GM12878 (cell line): ENCODE measurements around the gene FSHR. TPM values are rescaled to one million over a fixed set of nuclear protein-coding genes. Genes with fewer than 3 reads are reported as not detected.

Source experiments
- ATAC-seq: fragments of 200-7000 bp; cut with Tn5 transposase; 3 replicates; pipeline ENCODE4 v1.9.1; 2020; ENCODE audit warnings: mild to moderate bottlenecking, moderate library complexity
- BruUV-seq: library from RNA; stranded (reverse); fragments of 400-500 nt; replicated peaks from 2 replicates; lab custom pipeline; 2021; lab: Mats Ljungman, UMichigan
- CTCF ChIA-PET: fragments of 300-600 bp; sonication (Branson Sonifier 250); formaldehyde crosslinking; extraction: SDS; loops from one replicate; lab custom pipeline; 2021; ENCODE audit warnings: inconsistent platforms; lab: Yijun Ruan, JAX
- POLR2A ChIA-PET: fragments of 350-600 bp; formaldehyde crosslinking; extraction: SDS; loops from one replicate; lab custom pipeline; 2021; ENCODE audit warnings: inconsistent platforms; lab: Charles Lee
- RAD21 ChIA-PET: fragments of 300-600 bp; sonication (Branson Sonifier 250); formaldehyde crosslinking; loops from one replicate; lab custom pipeline; 2023; ENCODE audit warnings: antibody characterized with exemption; ENCODE audit not compliant: unreplicated experiment; lab: Charles Lee
- SMC1A ChIA-PET: fragments of 300-600 bp; sonication (Branson Sonifier 250); formaldehyde crosslinking; loops from one replicate; lab custom pipeline; 2023; ENCODE audit not compliant: unreplicated experiment, uncharacterized antibody; lab: Charles Lee
- DNase-seq: peaks from one replicate; pipeline ENCODE4 v3.0.0-alpha.2; 2011; ENCODE audit warnings: low read depth, low spot score
- FAIRE-seq: peaks from 3 replicates; lab custom pipeline; 2011; peaks lifted over from hg19 to GRCh38; lab: Jason Lieb, UNC
- H2AFZ ChIP-seq: 2 replicates; pipeline ENCODE4 v1.6.0; 2011; ENCODE audit warnings: low read depth, low read length, control low read depth; ENCODE audit not compliant: control insufficient read depth
- H3K27ac ChIP-seq: 2 replicates; pipeline ENCODE4 v1.5.1; 2011; ENCODE audit warnings: control low read depth; ENCODE audit not compliant: control insufficient read depth, insufficient read depth
- H3K27me3 ChIP-seq, 2 experiments: replicated peaks in 1 of 2; 2 replicates each; pipeline versions ENCODE4 v1.6.0 to v1.6.1; 2011; ENCODE audit warnings: low read length in 1 of 2; ENCODE audit not compliant: control insufficient read depth in 2 of 2, insufficient read depth in 2 of 2
- H3K36me3 ChIP-seq, 2 experiments: 2 replicates each; pipeline ENCODE4 v1.5.1; 2011; ENCODE audit warnings: low read length in 1 of 2; ENCODE audit not compliant: control insufficient read depth in 2 of 2, insufficient read depth in 2 of 2
- H3K4me1 ChIP-seq: 2 replicates; pipeline ENCODE4 v1.6.1; 2011; ENCODE audit warnings: mild to moderate bottlenecking, low read length, moderate library complexity, mixed read lengths; ENCODE audit not compliant: control insufficient read depth, insufficient read depth
- H3K4me2 ChIP-seq: 2 replicates; pipeline ENCODE4 v1.6.0; 2011; ENCODE audit warnings: control low read depth; ENCODE audit not compliant: control insufficient read depth, insufficient read depth
- H3K4me3 ChIP-seq: fragments of 200-600 bp; sonication (generic); 2 replicates; pipeline ENCODE4 v1.5.1; 2016
- H3K79me2 ChIP-seq: 2 replicates; pipeline ENCODE4 v1.6.0; 2011; ENCODE audit warnings: low read length; ENCODE audit not compliant: control insufficient read depth, insufficient read depth
- H3K9ac ChIP-seq: 2 replicates; pipeline ENCODE4 v1.8.0; 2011; ENCODE audit warnings: low read length, control low read depth, mixed read lengths; ENCODE audit not compliant: control insufficient read depth, insufficient read depth
- H3K9me3 ChIP-seq: replicated peaks from 3 replicates; pipeline ENCODE4 v1.5.1; 2011; ENCODE audit warnings: mild to moderate bottlenecking, low read length; ENCODE audit not compliant: control insufficient read depth, insufficient read depth
- H4K20me1 ChIP-seq: 2 replicates; pipeline ENCODE4 v1.6.0; 2011; ENCODE audit not compliant: control insufficient read depth, insufficient read depth
- ATF7 ChIP-seq: fragments of 450-650 bp; IDR thresholded peaks from 2 replicates; pipeline ENCODE4 v1.6.1; 2016; ENCODE audit warnings: low read depth, mild to moderate bottlenecking
- BHLHE40 ChIP-seq, 2 experiments: fragments of 450-650 bp in 1 of 2; IDR thresholded peaks; 2 replicates each; pipeline ENCODE4 v1.6.1; 2011 to 2017; ENCODE audit warnings: low read depth in 2 of 2, borderline replicate concordance in 1 of 2, improper control_type of control experiment in 1 of 2, low read length in 1 of 2, mild to moderate bottlenecking in 1 of 2
- HDGF ChIP-seq: fragments of 450-650 bp; IDR thresholded peaks from 2 replicates; pipeline ENCODE4 v1.6.1; 2016; ENCODE audit warnings: antibody characterized with exemption
- IKZF2 ChIP-seq, 2 experiments: fragments of 450-650 bp; IDR thresholded peaks; 2 replicates each; pipeline ENCODE4 v1.6.1; 2017; ENCODE audit warnings: mild to moderate bottlenecking in 2 of 2, moderate library complexity in 2 of 2
- IRF4 ChIP-seq: IDR thresholded peaks from 2 replicates; pipeline ENCODE4 v1.6.1; 2011; ENCODE audit warnings: low read depth, low read length
- JUND ChIP-seq: IDR thresholded peaks from 2 replicates; pipeline ENCODE4 v1.6.1; 2012; ENCODE audit warnings: low read depth, mild to moderate bottlenecking, low read length, improper control_type of control experiment, moderate library complexity
- KAT2A ChIP-seq: conservative IDR thresholded peaks from 2 replicates; pipeline ENCODE4 v1.6.1; 2011; ENCODE audit warnings: low read depth, low read length; ENCODE audit not compliant: control insufficient read depth
- MEF2B ChIP-seq: fragments of 450-650 bp; IDR thresholded peaks from 2 replicates; pipeline ENCODE4 v1.6.1; 2018; ENCODE audit warnings: mild to moderate bottlenecking, moderate library complexity; ENCODE audit not compliant: partially characterized antibody, poor library complexity, severe bottlenecking
- MTA3 ChIP-seq: IDR thresholded peaks from 2 replicates; pipeline ENCODE4 v1.6.1; 2012; ENCODE audit warnings: low read length, inconsistent platforms, borderline replicate concordance
- NFIC ChIP-seq: IDR thresholded peaks from 2 replicates; pipeline ENCODE4 v1.6.1; 2012; ENCODE audit warnings: low read depth, mild to moderate bottlenecking, inconsistent platforms, low read length, moderate library complexity
- NRF1 ChIP-seq: conservative IDR thresholded peaks from 2 replicates; pipeline ENCODE4 v1.6.1; 2011; ENCODE audit warnings: mild to moderate bottlenecking, low read depth, low read length, improper control_type of control experiment
- PML ChIP-seq: IDR thresholded peaks from 2 replicates; pipeline ENCODE4 v1.6.1; 2012; ENCODE audit warnings: low read length, inconsistent platforms
- POLR2A ChIP-seq: IDR thresholded peaks from 2 replicates; pipeline ENCODE4 v1.6.1; 2011; ENCODE audit warnings: low read depth, mild to moderate bottlenecking, low read length
- SREBF2 ChIP-seq: IDR thresholded peaks from 2 replicates; pipeline ENCODE4 v1.6.1; 2012; ENCODE audit warnings: mild to moderate bottlenecking, low read length
- STAT1 ChIP-seq: fragments of 450-650 bp; conservative IDR thresholded peaks from 2 replicates; pipeline ENCODE4 v1.6.1; 2014; ENCODE audit warnings: antibody characterized with exemption, mild to moderate bottlenecking
- STAT3 ChIP-seq: IDR thresholded peaks from 2 replicates; pipeline ENCODE4 v1.6.1; 2011; ENCODE audit warnings: low read depth, low read length, improper control_type of control experiment
- TCF12 ChIP-seq: IDR thresholded peaks from 2 replicates; pipeline ENCODE4 v1.6.1; 2011; ENCODE audit warnings: low read depth, mild to moderate bottlenecking, low read length
- ZNF622 ChIP-seq: fragments of 450-650 bp; IDR thresholded peaks from 2 replicates; pipeline ENCODE4 v1.6.1; 2017; ENCODE audit warnings: mild to moderate bottlenecking, inconsistent platforms
- ZSCAN29 ChIP-seq: fragments of 450-650 bp; IDR thresholded peaks from 2 replicates; pipeline ENCODE4 v1.6.1; 2017; ENCODE audit warnings: mild to moderate bottlenecking, moderate library complexity
- ZZZ3 ChIP-seq: IDR thresholded peaks from 2 replicates; pipeline ENCODE4 v1.6.1; 2011; ENCODE audit warnings: low read depth; ENCODE audit not compliant: control insufficient read depth, insufficient read length
- WGBS: methylation state at CpG from one replicate; pipeline ENCODE4 v1.1.6; 2016; ENCODE audit warnings: low lambda C conversion rate; ENCODE audit not compliant: insufficient replicate concordance, insufficient coverage; ENCODE audit errors: missing lambda C conversion rate; 5-methylcytosine and 5-hydroxymethylcytosine counted together
- in situ Hi-C: fragments of 300-500 bp; cut with MboI; formaldehyde crosslinking; loops from 9 replicates; pipeline ENCODE4 v1.14.3; 2018; ENCODE audit warnings: mixed read lengths
- intact Hi-C: fragments of 100-400 bp; cut with micrococcal nuclease; formaldehyde crosslinking; loops from one replicate; pipeline ENCODE4 v1.14.2; 2022; ENCODE audit not compliant: unreplicated experiment
- polyA plus RNA-seq, 11 experiments: library from polyadenylated mRNA; depleted of rRNA in 4 of 11; unstranded in 6 of 11; stranded (reverse) in 5 of 11; fragments of >200 nt; fragmentation: Nextera tagmentation in 4 of 11; fragmentation: Illumina TruSeq in 1 of 11; extraction: Ambion mirVana in 4 of 11; extraction: Trizol in 1 of 11; gene quantifications; 1 replicate in 1 of 11; 2 replicates in 10 of 11; pipeline versions ENCODE4 v1.2.1 to v1.2.3, GENCODE V29; 2011 to 2016; ENCODE audit warnings: inconsistent platforms in 2 of 11, missing spikeins in 2 of 11, low read depth in 1 of 11
- total RNA-seq, 4 experiments: library from RNA; depleted of rRNA in 3 of 4; stranded (reverse); fragments of >200 nt in 3 of 4; fragmentation: Illumina TruSeq in 1 of 4; extraction: Trizol in 1 of 4; gene quantifications; 2 replicates each; pipeline versions ENCODE4 v1.2.1 to v1.2.3, GENCODE V29; 2013 to 2021
- TF ChIP-seq, protein P1 (sequence below): fragments of 450-650 bp; IDR thresholded peaks from 2 replicates; pipeline ENCODE4 v1.6.1; 2016; ENCODE audit warnings: mild to moderate bottlenecking, moderate library complexity, borderline replicate concordance
- TF ChIP-seq, protein P2 (sequence below): fragments of 450-650 bp; IDR thresholded peaks from 2 replicates; pipeline ENCODE4 v1.6.1; 2016; ENCODE audit warnings: mild to moderate bottlenecking

The FSHR gene
- total and polyA plus RNA-seq, 10 of the 15 experiments (the other 5 are each of a cell fraction or from before 2014, with no cell fraction given) = not detected

DNA sequence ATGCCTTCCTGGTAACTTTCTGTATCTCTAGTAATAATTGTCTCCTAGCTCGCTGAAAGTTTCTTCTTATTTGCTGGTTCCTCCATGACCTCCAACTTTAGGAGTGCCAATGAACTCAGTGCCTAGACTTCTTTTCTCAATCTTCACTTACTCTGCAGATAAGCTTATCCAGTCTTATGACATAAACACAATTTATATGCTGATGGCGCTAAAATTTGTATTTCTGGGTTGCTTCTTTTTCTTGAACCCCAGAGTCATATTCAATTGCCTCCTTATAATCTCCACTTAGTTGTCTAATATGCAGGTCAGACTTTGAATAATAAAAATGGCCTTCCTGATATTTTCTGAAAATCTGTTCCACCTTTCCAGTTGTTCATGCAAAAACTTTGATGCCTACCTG, 182.5 kb downstream of the FSHR start (continued):
- TF ChIP-seq, protein P1, sequence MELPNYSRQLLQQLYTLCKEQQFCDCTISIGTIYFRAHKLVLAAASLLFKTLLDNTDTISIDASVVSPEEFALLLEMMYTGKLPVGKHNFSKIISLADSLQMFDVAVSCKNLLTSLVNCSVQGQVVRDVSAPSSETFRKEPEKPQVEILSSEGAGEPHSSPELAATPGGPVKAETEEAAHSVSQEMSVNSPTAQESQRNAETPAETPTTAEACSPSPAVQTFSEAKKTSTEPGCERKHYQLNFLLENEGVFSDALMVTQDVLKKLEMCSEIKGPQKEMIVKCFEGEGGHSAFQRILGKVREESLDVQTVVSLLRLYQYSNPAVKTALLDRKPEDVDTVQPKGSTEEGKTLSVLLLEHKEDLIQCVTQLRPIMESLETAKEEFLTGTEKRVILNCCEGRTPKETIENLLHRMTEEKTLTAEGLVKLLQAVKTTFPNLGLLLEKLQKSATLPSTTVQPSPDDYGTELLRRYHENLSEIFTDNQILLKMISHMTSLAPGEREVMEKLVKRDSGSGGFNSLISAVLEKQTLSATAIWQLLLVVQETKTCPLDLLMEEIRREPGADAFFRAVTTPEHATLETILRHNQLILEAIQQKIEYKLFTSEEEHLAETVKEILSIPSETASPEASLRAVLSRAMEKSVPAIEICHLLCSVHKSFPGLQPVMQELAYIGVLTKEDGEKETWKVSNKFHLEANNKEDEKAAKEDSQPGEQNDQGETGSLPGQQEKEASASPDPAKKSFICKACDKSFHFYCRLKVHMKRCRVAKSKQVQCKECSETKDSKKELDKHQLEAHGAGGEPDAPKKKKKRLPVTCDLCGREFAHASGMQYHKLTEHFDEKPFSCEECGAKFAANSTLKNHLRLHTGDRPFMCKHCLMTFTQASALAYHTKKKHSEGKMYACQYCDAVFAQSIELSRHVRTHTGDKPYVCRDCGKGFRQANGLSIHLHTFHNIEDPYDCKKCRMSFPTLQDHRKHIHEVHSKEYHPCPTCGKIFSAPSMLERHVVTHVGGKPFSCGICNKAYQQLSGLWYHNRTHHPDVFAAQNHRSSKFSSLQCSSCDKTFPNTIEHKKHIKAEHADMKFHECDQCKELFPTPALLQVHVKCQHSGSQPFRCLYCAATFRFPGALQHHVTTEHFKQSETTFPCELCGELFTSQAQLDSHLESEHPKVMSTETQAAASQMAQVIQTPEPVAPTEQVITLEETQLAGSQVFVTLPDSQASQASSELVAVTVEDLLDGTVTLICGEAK = no peak
- TF ChIP-seq KAT2A = no peak
- TF ChIP-seq, all 136 proteins: peak for 0

DNA sequence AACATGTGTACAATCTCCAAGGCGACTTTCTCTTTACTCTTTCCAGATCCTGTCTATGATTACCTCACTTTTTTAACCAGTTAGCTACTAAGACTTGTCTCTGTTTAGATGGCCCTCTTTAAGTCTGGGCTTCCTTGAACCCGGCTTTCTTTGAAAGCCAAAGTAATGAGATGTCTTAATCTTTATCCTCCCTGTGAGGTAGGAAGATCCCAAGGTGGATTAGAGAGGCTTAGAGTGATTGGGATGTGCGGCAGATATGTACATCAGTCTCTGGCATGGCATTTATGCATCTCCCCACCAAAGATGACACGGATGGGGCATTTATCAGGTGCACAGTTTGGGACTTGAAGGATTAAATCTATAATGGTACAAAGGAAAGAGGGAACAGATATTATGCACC, 186.3 kb downstream of the FSHR start:
- Histone ChIP-seq H3K4me2 (no peak overlapping the region), H3K36me3 (no peaks in the 10 kb centered on the region), H3K27me3 (no peaks in the 10 kb centered on the region; a peak in 1 of 4 replicates), H3K4me3 (no peak overlapping the region), H3K9me3 (no peaks in the 10 kb centered on the region), H3K79me2 (no peaks in the 10 kb centered on the region), H3K4me1 (no peaks in the 10 kb centered on the region), H4K20me1 (no peaks in the 10 kb centered on the region), H3K27ac (no peak overlapping the region), H3K9ac (no peak overlapping the region), H2AFZ (no peak overlapping the region)
- BruUV-seq = no TSS peak
- no peak for FAIRE-seq
- in situ Hi-C loops (no loop called here), intact Hi-C loops (no loop called here)
- TF ChIP-seq TCF12 (no peak), SREBF2 (no peak), BHLHE40 (IDR thresholded peaks at IDR 0.05; ENCODE audit: borderline replicate concordance in 1 of 2, low read depth in 2 of 2, low read length in 1 of 2) (no peak), STAT3 (no peak), MTA3 (no peak), ZNF622 (no peak), ATF7 (no peak), IRF4 (no peak), POLR2A (no peak), HDGF (no peak), STAT1 (no peak), PML (no peak), MEF2B (no peak), JUND (no peak), NFIC (no peak), ZZZ3 (no peak), IKZF2 (IDR thresholded peaks at IDR 0.05) (no peak), ZSCAN29 (no peak), NRF1 (no peak)
- TF ChIP-seq, protein P2, sequence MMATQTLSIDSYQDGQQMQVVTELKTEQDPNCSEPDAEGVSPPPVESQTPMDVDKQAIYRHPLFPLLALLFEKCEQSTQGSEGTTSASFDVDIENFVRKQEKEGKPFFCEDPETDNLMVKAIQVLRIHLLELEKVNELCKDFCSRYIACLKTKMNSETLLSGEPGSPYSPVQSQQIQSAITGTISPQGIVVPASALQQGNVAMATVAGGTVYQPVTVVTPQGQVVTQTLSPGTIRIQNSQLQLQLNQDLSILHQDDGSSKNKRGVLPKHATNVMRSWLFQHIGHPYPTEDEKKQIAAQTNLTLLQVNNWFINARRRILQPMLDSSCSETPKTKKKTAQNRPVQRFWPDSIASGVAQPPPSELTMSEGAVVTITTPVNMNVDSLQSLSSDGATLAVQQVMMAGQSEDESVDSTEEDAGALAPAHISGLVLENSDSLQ = no peak
- RAD21 ChIA-PET = no interaction called here
- SMC1A ChIA-PET = interaction anchor here (1.0 to 1.1 kb wide), 2 partner anchors 21 to 481 kb away, joined by 3 read pairs; no protein-coding TSS in a partner anchor
- no peak for DNase-seq
- ATAC-seq = no peak
- CTCF ChIA-PET = interaction anchor here (0.6 kb wide), 1 partner anchor 1144 kb away, joined by 3 read pairs; no protein-coding TSS in a partner anchor
- POLR2A ChIA-PET = no interaction called here
- WGBS = 8% methylated on average over 4 of the region's 4 CpGs
